ENCODE data around the gene CHAT.

DNA sequence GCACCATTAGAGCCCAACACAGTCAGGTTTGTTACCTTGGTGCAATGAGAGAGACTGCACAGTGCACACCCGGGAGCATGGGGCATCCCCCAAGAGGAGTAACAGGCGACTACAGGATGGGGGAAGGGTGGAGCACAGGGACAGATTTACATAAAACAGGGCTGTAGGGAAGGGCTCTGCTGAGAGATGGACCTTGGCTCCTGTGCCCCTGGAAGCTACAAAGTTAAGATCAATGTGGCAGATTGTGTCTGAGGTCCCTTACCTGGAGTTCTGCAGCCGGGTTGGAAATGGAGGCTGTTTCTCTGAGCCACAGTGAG, 17.4 kb upstream of the CHAT start:
- TF ChIP-seq, protein P1, sequence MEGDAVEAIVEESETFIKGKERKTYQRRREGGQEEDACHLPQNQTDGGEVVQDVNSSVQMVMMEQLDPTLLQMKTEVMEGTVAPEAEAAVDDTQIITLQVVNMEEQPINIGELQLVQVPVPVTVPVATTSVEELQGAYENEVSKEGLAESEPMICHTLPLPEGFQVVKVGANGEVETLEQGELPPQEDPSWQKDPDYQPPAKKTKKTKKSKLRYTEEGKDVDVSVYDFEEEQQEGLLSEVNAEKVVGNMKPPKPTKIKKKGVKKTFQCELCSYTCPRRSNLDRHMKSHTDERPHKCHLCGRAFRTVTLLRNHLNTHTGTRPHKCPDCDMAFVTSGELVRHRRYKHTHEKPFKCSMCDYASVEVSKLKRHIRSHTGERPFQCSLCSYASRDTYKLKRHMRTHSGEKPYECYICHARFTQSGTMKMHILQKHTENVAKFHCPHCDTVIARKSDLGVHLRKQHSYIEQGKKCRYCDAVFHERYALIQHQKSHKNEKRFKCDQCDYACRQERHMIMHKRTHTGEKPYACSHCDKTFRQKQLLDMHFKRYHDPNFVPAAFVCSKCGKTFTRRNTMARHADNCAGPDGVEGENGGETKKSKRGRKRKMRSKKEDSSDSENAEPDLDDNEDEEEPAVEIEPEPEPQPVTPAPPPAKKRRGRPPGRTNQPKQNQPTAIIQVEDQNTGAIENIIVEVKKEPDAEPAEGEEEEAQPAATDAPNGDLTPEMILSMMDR (IDR thresholded peaks at IDR 0.05 in 2 of 3, conservative IDR thresholded peaks at IDR 0.05 in 1 of 3; ENCODE audit: borderline replicate concordance in 1 of 3, insufficient read depth in 1 of 3, low read depth in 2 of 3, low read length in 2 of 3): no peak
- TF ChIP-seq CBX3 (IDR thresholded peaks at IDR 0.05; ENCODE audit: low read depth) (no peak), SP1 (IDR thresholded peaks at IDR 0.05; ENCODE audit: low read depth) (no peak), ZNF274 (IDR thresholded peaks at IDR 0.05; ENCODE audit: low read depth, low read length) (no peak), POLR2A (IDR thresholded peaks at IDR 0.05; ENCODE audit: borderline replicate concordance, extremely low read depth, insufficient read depth, insufficient read length) (no peak), CEBPB (IDR thresholded peaks at IDR 0.05; ENCODE audit: low read depth) (no peak), EGR1 (IDR thresholded peaks at IDR 0.05; ENCODE audit: low read depth) (no peak), POLR2AphosphoS5 (IDR thresholded peaks at IDR 0.05; ENCODE audit: low read depth, low read length) (no peak), YY1 (IDR thresholded peaks at IDR 0.05; ENCODE audit: extremely low read depth, insufficient replicate concordance, low read depth, low read length) (no peak)

All from HCT116 (cell line).